Activated CD8-positive, alpha-beta T cell treated with anti-CD3 and anti-CD28 coated beads, Interleukin-2, amount 10 ng/mL, durations not matched to agents 7 days and 5 days (primary cell): ENCODE measurements around the gene ANKH. TPM values are rescaled to one million over a fixed set of nuclear protein-coding genes. Genes with fewer than 3 reads are reported as not detected.

Experiments used
- ATAC-seq: fragments of 150-1000 bp; cut with Tn5 transposase; one replicate; pipeline ENCODE4 v1.10.0; 2021; ENCODE audit warnings: moderate library complexity
- CTCF ChIA-PET: fragments of 350-600 bp; sonication (Branson Sonifier 250); formaldehyde crosslinking; loops from one replicate; lab custom pipeline; 2021; ENCODE audit warnings: antibody characterized with exemption; lab: Charles Lee
- POLR2A ChIA-PET: fragments of 350-600 bp; sonication (Branson Sonifier 250); formaldehyde crosslinking; loops from one replicate; lab custom pipeline; 2021; ENCODE audit warnings: antibody characterized with exemption; lab: Charles Lee
- DNase-seq: peaks from one replicate; pipeline ENCODE4 v3.0.0-alpha.2; 2020
- H3K27ac Mint-ChIP-seq: one replicate; pipeline ENCODE4 v1.8.0; 2021; ENCODE audit warnings: mild to moderate bottlenecking, mixed read lengths
- H3K27me3 Mint-ChIP-seq: one replicate; pipeline ENCODE4 v1.8.0; 2021; ENCODE audit warnings: low read depth, mixed read lengths
- H3K36me3 Mint-ChIP-seq: one replicate; pipeline ENCODE4 v1.8.0; 2021; ENCODE audit warnings: low read depth, mixed read lengths
- H3K4me1 Mint-ChIP-seq: one replicate; pipeline ENCODE4 v1.8.0; 2021; ENCODE audit warnings: low read depth, mixed read lengths
- H3K4me3 Mint-ChIP-seq: one replicate; pipeline ENCODE4 v1.8.0; 2021; ENCODE audit warnings: mild to moderate bottlenecking, mixed read lengths
- H3K9me3 Mint-ChIP-seq: one replicate; pipeline ENCODE4 v1.8.0; 2022; ENCODE audit warnings: mixed read lengths; ENCODE audit not compliant: insufficient read depth
- total RNA-seq, 2 experiments: library from RNA; stranded (reverse); gene quantifications; one replicate each; pipeline ENCODE4 v1.2.3, GENCODE V29; 2021

ANKH gene
- total RNA-seq, 2 experiments from 2014 or later = 32.1 to 36.0 TPM

GRCh38 chr5:14834584-14835550, 36.7 kb downstream of the ANKH start:
- CTCF ChIA-PET = no interaction called here
- H3K27me3 Mint-ChIP-seq = no peaks in the 10 kb centered on the region
- ATAC-seq (no peak), DNase-seq (no peak)
- no peaks in the 10 kb centered on the region for H3K9me3 Mint-ChIP-seq
- peaks cover 10% of the 10 kb centered on the region for H3K36me3 Mint-ChIP-seq
- peaks cover 1% of the 10 kb centered on the region for H3K4me1 Mint-ChIP-seq
- POLR2A ChIA-PET = no interaction called here
- no peak overlapping the region for H3K27ac Mint-ChIP-seq
- H3K4me3 Mint-ChIP-seq = no peak overlapping the region

- ChIA-PET CTCF (no interaction called here), POLR2A (no interaction called here)
- H3K36me3 Mint-ChIP-seq = peaks cover 10% of the 10 kb centered on the region
- no peak for DNase-seq
- H3K4me3 Mint-ChIP-seq = no peak overlapping the region
- H3K4me1 Mint-ChIP-seq = peaks cover 1% of the 10 kb centered on the region
- H3K27ac Mint-ChIP-seq = no peak overlapping the region
- no peaks in the 10 kb centered on the region for H3K27me3 Mint-ChIP-seq
- no peak for ATAC-seq
- H3K9me3 Mint-ChIP-seq = no peaks in the 10 kb centered on the region
Measured at GRCh38 chr5:14834062-14834461, 37.5 kb downstream of the ANKH start.

GRCh38 chr5:14831006-14831338, 40.6 kb downstream of the ANKH start:
- Mint-ChIP-seq H3K9me3 (no peaks in the 10 kb centered on the region), H3K27me3 (no peaks in the 10 kb centered on the region), H3K4me1 (peaks cover 2% of the 10 kb centered on the region), H3K4me3 (no peak overlapping the region), H3K27ac (no peak overlapping the region), H3K36me3 (no peaks in the 10 kb centered on the region)
- DNase-seq (no peak), ATAC-seq (no peak)
- CTCF ChIA-PET = interaction anchor here (0.8 to 1.8 kb wide), 2 partner anchors 10 to 15 kb away, joined by 3 read pairs; no protein-coding TSS in a partner anchor
- POLR2A ChIA-PET = no interaction called here

- Mint-ChIP-seq H3K4me1 (peaks cover 2% of the 10 kb centered on the region), H3K36me3 (no peaks in the 10 kb centered on the region), H3K9me3 (no peaks in the 10 kb centered on the region), H3K27me3 (no peaks in the 10 kb centered on the region), H3K4me3 (no peak overlapping the region), H3K27ac (no peak overlapping the region)
- POLR2A ChIA-PET = no interaction called here
- CTCF ChIA-PET = interaction anchor here (0.8 kb wide), 1 partner anchor 11 kb away, joined by 3 read pairs; no protein-coding TSS in a partner anchor
- DNase-seq (no peak), ATAC-seq (no peak)
Measured at GRCh38 chr5:14830210-14831005, 41.2 kb downstream of the ANKH start.

DNA sequence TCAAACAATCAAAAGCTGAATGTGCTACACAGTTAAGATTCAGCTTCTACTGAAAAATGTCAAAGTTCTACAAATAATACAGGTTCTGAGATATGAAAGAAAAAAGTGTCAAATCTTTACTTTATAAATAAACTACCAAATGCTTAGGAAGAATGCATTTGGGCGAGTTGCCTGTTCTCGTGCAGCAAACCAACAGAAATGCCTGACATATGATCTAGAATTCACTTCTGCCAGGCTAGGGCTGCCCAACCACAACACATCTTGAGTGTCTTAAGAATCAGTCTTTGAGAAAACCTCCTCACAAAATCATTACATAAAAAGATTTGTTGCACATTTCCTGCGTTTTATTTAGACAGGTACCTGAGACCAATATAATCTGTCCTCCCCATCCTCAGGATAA, 42.2 kb downstream of the ANKH start:
- DNase-seq = no peak
- H3K27ac Mint-ChIP-seq = no peak overlapping the region
- no peak overlapping the region for H3K4me3 Mint-ChIP-seq
- peaks cover 2% of the 10 kb centered on the region for H3K4me1 Mint-ChIP-seq
- ATAC-seq = no peak
- H3K27me3 Mint-ChIP-seq = no peaks in the 10 kb centered on the region
- CTCF ChIA-PET = no interaction called here
- no peaks in the 10 kb centered on the region for H3K36me3 Mint-ChIP-seq
- POLR2A ChIA-PET = no interaction called here
- H3K9me3 Mint-ChIP-seq = no peaks in the 10 kb centered on the region

DNA sequence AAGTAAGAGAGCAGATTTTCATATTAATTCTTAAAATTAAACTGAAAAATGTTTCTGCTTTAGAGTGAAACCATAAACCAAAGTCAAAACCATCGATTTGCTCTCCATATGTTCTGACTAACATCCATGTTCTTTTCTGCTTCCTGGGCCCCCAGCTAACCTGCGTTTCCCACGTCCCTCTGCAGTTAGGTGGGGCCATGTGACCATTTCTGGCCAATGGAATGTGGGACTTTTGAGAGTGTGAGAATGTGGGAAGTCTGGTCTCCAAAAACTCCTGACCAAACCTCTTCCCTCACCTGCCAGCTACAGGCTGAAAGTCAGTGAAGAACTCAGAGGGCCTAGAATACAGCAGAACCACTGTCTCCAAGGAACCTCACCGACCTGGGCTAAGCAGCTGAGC, 44.9 kb downstream of the ANKH start:
- ChIA-PET POLR2A (no interaction called here), CTCF (interaction anchor here (1.4 to 2.3 kb wide), 2 partner anchors 99 to 177 kb away, joined by 4 to 5 read pairs; no protein-coding TSS in a partner anchor)

GRCh38 chr5:14825977-14826376, 45.6 kb downstream of the ANKH start:
- CTCF ChIA-PET = interaction anchor here (1.4 to 2.3 kb wide), 2 partner anchors 99 to 178 kb away, joined by 4 to 5 read pairs; no protein-coding TSS in a partner anchor
- ATAC-seq (no peak), DNase-seq (no peak)
- H3K36me3 Mint-ChIP-seq = no peaks in the 10 kb centered on the region
- POLR2A ChIA-PET = no interaction called here
- H3K27ac Mint-ChIP-seq = no peak overlapping the region
- no peak overlapping the region for H3K4me3 Mint-ChIP-seq
- no peaks in the 10 kb centered on the region for H3K27me3 Mint-ChIP-seq
- H3K4me1 Mint-ChIP-seq = peaks cover 4% of the 10 kb centered on the region
- H3K9me3 Mint-ChIP-seq = no peaks in the 10 kb centered on the region

More for the DNA sequence above, 44.9 kb downstream of the ANKH start:
- Mint-ChIP-seq H3K4me1 (peaks cover 4% of the 10 kb centered on the region), H3K4me3 (no peak overlapping the region), H3K27me3 (no peaks in the 10 kb centered on the region), H3K27ac (no peak overlapping the region), H3K9me3 (no peaks in the 10 kb centered on the region), H3K36me3 (no peaks in the 10 kb centered on the region)
- ATAC-seq (no peak), DNase-seq (no peak)

DNA sequence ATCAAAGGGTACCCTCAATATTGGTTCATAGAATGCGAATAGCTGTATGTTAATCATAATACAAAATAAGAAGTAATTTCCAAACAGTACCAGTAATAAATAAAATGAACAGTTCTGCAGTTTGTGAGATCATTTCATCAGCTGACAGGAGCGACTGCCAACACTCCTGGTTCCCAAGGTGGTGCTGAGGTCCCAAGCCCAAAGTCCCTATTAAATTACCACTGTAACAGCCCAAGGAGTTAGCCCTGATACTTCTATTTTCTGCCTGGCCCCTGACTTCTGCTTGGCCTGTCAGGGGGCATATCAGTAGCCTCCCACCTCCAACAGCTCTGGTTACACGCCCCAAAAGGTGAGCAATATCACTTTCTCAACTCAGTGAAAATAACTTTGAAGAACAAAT, 47.1 kb downstream of the ANKH start:
- no peak overlapping the region for H3K4me3 Mint-ChIP-seq

DNA sequence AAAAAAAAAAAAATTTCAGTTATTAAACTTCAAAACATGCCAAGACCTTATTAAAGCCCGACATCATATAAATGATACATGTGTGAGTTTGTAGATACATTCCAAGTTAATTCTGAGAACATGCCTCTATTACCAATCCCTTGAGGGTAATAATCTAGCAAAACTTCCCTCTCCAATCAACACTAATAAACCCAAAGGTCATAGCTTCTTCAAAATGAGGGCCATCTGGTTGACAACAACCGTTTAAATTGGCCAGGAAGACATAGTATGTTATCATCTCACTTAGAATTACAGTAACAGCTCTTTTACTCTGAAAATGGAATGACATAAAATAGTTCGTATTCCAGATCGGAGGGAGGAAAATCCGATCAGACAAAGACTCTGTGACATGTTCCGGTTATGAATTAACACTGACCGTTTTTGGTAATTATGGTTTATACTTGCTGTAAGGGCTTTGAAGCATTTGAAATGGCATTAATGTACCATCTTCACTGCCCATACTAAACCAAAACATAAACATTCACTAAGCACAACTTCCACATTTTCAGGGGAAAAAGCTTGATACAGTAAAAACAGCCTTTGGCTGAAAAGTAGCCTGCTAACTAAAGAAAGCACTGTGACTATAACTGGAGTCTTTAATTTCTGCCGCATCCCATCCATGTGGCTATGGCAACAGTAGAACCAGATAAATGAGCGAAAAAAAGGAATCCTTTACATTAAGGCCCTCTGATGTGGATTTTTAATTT, 50.3 kb downstream of the ANKH start:
- no peak for DNase-seq
- POLR2A ChIA-PET = no interaction called here
- no peak for ATAC-seq
- H3K27ac Mint-ChIP-seq = no peak overlapping the region
- peaks cover 4% of the 10 kb centered on the region for H3K36me3 Mint-ChIP-seq
- no peaks in the 10 kb centered on the region for H3K9me3 Mint-ChIP-seq
- CTCF ChIA-PET = no interaction called here
- no peak overlapping the region for H3K4me3 Mint-ChIP-seq
- H3K4me1 Mint-ChIP-seq = peaks cover 24% of the 10 kb centered on the region
- H3K27me3 Mint-ChIP-seq = no peaks in the 10 kb centered on the region

More for the DNA sequence above, 47.1 kb downstream of the ANKH start:
- ATAC-seq (no peak), DNase-seq (no peak)
- Mint-ChIP-seq H3K36me3 (peaks cover 4% of the 10 kb centered on the region), H3K4me1 (peaks cover 4% of the 10 kb centered on the region), H3K27me3 (no peaks in the 10 kb centered on the region), H3K9me3 (no peaks in the 10 kb centered on the region), H3K27ac (no peak overlapping the region)
- POLR2A ChIA-PET = no interaction called here
- CTCF ChIA-PET = interaction anchor here (1.0 to 2.3 kb wide), 2 partner anchors 42 to 97 kb away, joined by 3 to 5 read pairs; no protein-coding TSS in a partner anchor

DNA sequence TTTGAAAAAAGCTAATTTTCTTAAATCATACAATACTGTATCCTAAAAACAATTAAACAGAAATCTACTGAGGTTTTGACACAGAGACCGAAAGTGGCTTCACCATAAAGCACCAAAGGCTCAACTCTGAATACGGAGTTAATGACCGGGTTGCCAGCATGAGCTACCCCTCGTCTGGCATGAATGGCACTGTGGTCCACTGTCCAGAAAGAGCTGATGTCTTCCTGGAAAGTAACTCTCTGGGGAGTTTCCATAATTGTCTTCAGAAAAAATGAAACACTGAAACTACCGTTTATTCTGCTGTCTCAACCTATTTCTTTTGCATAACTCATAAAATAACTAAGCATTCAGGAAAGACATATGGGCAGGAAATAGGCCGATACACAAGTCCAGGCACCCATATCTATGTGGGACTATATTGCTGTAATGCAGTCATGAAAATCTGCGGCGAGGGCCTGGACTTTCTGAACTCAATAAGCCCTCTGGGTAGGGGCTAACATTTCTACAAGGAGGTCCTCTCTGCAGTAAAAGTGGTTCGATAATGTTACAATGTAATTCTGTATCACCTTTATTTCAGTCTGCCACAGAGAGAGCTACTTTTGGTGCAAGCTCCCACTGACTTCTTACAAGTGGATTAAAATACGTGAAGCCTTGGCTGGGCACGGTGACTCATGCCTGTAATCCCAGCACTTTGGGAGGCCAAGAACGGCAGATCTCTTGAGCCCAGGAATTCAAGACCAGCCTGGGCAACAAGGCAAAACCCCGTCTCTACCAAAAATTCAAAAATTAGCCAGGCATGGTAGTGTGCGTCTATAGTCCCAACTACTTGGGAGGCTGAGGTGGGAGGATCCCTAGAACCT, 52.4 kb downstream of the ANKH start:
- CTCF ChIA-PET = interaction anchor here (1.4 kb wide), 1 partner anchor 95 kb away, joined by 4 read pairs; no protein-coding TSS in a partner anchor

More for the DNA sequence above, 52.4 kb downstream of the ANKH start:
- DNase-seq (no peak), ATAC-seq (no peak)
- Mint-ChIP-seq H3K9me3 (no peaks in the 10 kb centered on the region), H3K36me3 (peaks cover 4% of the 10 kb centered on the region), H3K27me3 (no peaks in the 10 kb centered on the region), H3K4me1 (peaks cover 25% of the 10 kb centered on the region), H3K4me3 (no peak overlapping the region), H3K27ac (no peak overlapping the region)
- POLR2A ChIA-PET = no interaction called here
